ENCODE data around the gene TRIM56.

TRIM56 gene

GRCh38 chr7:101115215-101115614 is 29.9 kb downstream of the TRIM56 start:
- no peak for TF ChIP-seq EZH2phosphoT487 (IDR thresholded peaks at IDR 0.05; ENCODE audit: low read depth)
- no peaks in the 10 kb centered on the region for H4K20me1 ChIP-seq (ENCODE audit: insufficient read depth, low read length)
- no peaks in the 10 kb centered on the region for H3K4me1 ChIP-seq (ENCODE audit: low read length)

GRCh38 chr7:101116898-101117297 is 31.6 kb downstream of the TRIM56 start:
- Histone ChIP-seq H3K4me2 (ENCODE audit: low read length) (no peak overlapping the region), H3K36me3 (replicated peaks; ENCODE audit: low read depth, low read length) (no peaks in the 10 kb centered on the region), H3K9ac (ENCODE audit: low read length) (no peak overlapping the region), H3K79me2 (ENCODE audit: low read length) (no peaks in the 10 kb centered on the region), H2AFZ (ENCODE audit: low read depth, low read length) (no peak overlapping the region), H3K4me3 (ENCODE audit: low read length) (no peak overlapping the region), H3K9me3 (ENCODE audit: insufficient read depth, low read length) (no peaks in the 10 kb centered on the region), H3K27me3 (ENCODE audit: low read depth, low read length) (no peaks in the 10 kb centered on the region), H4K20me1 (ENCODE audit: insufficient read depth, low read length) (no peaks in the 10 kb centered on the region), H3K4me1 (ENCODE audit: low read length) (peaks cover under 1% of the 10 kb centered on the region; the same call in 1 of the 2 replicates), H3K27ac (ENCODE audit: low read length) (no peak overlapping the region)
- TF ChIP-seq EZH2phosphoT487 (IDR thresholded peaks at IDR 0.05; ENCODE audit: low read depth) (no peak), CTCF (IDR thresholded peaks at IDR 0.05; ENCODE audit: low read depth, low read length) (no peak)

More at GRCh38 chr7:101115215-101115614, 29.9 kb downstream of the TRIM56 start:
- H3K79me2 ChIP-seq (ENCODE audit: low read length) = no peaks in the 10 kb centered on the region
- no peak overlapping the region for H3K4me2 ChIP-seq (ENCODE audit: low read length)
- H3K27ac ChIP-seq (ENCODE audit: low read length) = no peak overlapping the region
- H2AFZ ChIP-seq (ENCODE audit: low read depth, low read length) = no peak overlapping the region
- no peaks in the 10 kb centered on the region for H3K9me3 ChIP-seq (ENCODE audit: insufficient read depth, low read length)
- H3K27me3 ChIP-seq (ENCODE audit: low read depth, low read length) = no peaks in the 10 kb centered on the region
- H3K4me3 ChIP-seq (ENCODE audit: low read length) = no peak overlapping the region
- H3K9ac ChIP-seq (ENCODE audit: low read length) = no peak overlapping the region
- no peaks in the 10 kb centered on the region for H3K36me3 ChIP-seq (replicated peaks; ENCODE audit: low read depth, low read length)

GRCh38 chr7:101118856-101119255 is 33.6 kb downstream of the TRIM56 start:
- TF ChIP-seq CTCF (IDR thresholded peaks at IDR 0.05; ENCODE audit: low read depth, low read length) (no peak), EZH2phosphoT487 (IDR thresholded peaks at IDR 0.05; ENCODE audit: low read depth) (no peak)
- Histone ChIP-seq H3K79me2 (ENCODE audit: low read length) (no peaks in the 10 kb centered on the region), H3K4me2 (ENCODE audit: low read length) (no peak overlapping the region), H3K9ac (ENCODE audit: low read length) (no peak overlapping the region), H3K4me1 (ENCODE audit: low read length) (peaks cover 7% of the 10 kb centered on the region; the same call in 1 of the 2 replicates), H3K36me3 (replicated peaks; ENCODE audit: low read depth, low read length) (no peaks in the 10 kb centered on the region), H3K9me3 (ENCODE audit: insufficient read depth, low read length) (no peaks in the 10 kb centered on the region), H2AFZ (ENCODE audit: low read depth, low read length) (no peak overlapping the region), H4K20me1 (ENCODE audit: insufficient read depth, low read length) (no peaks in the 10 kb centered on the region), H3K4me3 (ENCODE audit: low read length) (no peak overlapping the region), H3K27me3 (ENCODE audit: low read depth, low read length) (0 out of 2 replicates have a peak, but pooled peaks cover 5% of the 10 kb centered on the region), H3K27ac (ENCODE audit: low read length) (no peak overlapping the region)

GRCh38 chr7:101119876-101120275 is 34.6 kb downstream of the TRIM56 start:
- H3K4me2 ChIP-seq (ENCODE audit: low read length) = no peak overlapping the region
- TF ChIP-seq CTCF (IDR thresholded peaks at IDR 0.05; ENCODE audit: low read depth, low read length) = no peak
- H4K20me1 ChIP-seq (ENCODE audit: insufficient read depth, low read length) = no peaks in the 10 kb centered on the region
- peaks cover 7% of the 10 kb centered on the region; the same call in 1 of the 2 replicates for H3K4me1 ChIP-seq (ENCODE audit: low read length)
- H3K36me3 ChIP-seq (replicated peaks; ENCODE audit: low read depth, low read length) = no peaks in the 10 kb centered on the region
- no peak overlapping the region for H2AFZ ChIP-seq (ENCODE audit: low read depth, low read length)
- H3K4me3 ChIP-seq (ENCODE audit: low read length) = no peak overlapping the region
- no peaks in the 10 kb centered on the region for H3K9me3 ChIP-seq (ENCODE audit: insufficient read depth, low read length)
- no peak overlapping the region for H3K27ac ChIP-seq (ENCODE audit: low read length)
- no peak overlapping the region for H3K9ac ChIP-seq (ENCODE audit: low read length)
- 0 out of 2 replicates have a peak, but pooled peaks cover 7% of the 10 kb centered on the region for H3K27me3 ChIP-seq (ENCODE audit: low read depth, low read length)
- no peaks in the 10 kb centered on the region for H3K79me2 ChIP-seq (ENCODE audit: low read length)

Data from OCI-LY3 (cell line).